ENCODE data around the gene IGSF5.
"Not testable (repeated sequence)": the region's sequence is repeated elsewhere in the genome, so short reads cannot be mapped to it uniquely, and the experiment has no call there.

Gene IGSF5

DNA sequence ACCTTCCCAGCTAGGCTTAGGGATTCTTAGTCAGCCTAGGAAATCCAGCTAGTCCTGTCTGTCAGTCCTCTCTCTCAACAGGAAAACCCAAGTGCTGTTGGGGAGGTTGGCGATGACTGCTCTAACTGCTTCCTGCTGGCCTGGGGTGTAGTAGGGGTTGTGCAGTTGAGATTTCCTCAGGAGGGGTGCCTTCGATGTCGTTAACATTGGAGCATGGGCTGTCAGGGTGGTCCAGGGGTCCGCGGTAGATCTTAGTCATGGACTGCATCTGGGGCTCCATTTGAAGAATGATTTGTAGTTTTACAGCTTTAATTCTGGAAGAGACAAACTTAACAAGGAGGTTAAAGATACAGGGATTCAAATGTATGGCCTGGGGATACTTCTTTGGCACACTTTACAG is 5.5 kb upstream of the IGSF5 start:
- DNase-seq (ENCODE audit: low spot score): not testable (repeated sequence)

DNA sequence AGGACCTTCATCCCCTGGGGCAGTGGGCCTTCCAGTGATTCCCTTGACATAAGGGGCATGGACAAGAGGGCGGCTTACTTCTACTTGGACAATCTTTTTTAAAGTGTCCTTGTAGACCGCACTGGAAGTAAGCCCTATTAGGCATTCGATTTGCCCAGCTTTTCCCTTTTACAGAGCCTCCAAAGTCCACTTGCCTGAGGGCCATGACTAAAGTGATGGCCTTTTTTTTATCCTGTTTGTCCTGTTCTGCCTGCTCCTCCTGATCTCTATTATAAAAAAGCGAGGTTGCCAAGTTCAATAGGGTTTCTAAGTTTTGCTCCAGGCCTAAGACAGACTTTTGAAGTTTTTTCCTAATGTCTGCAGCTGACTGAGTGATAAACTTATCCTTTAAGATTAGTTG is 2.4 kb upstream of the IGSF5 start:
- DNase-seq (ENCODE audit: low spot score): not testable (repeated sequence)

GRCh38 chr21:39745332-39745731 is 349 bp downstream of the IGSF5 start:
- not testable (repeated sequence) for DNase-seq (ENCODE audit: low spot score)

DNA sequence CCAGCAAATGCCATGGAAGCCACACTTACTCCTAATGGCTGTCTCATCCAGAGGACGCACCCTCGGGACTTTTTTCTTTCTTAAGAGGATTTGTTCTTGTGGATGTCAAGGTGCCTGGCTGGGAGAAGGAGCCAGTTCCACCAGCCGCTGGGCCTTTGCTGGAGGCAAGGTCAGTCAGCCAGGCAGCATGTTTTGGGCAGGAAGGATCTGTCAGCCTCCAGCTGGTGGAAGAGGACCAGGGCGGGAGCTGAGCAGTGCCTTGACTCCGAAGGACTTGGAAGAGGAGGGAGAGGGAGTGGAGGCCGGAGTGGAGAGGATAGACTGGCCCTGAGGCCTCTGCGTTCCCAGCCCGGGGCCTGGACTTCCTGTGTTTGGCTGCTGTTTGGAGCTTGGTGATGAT is 5.7 kb downstream of the IGSF5 start:
- DNase-seq (ENCODE audit: low spot score): no peak

- DNase-seq (ENCODE audit: low spot score): no peak
These were observed 9.8 kb downstream of the IGSF5 start for GRCh38 chr21:39754811-39755210.

- DNase-seq (ENCODE audit: low spot score): no peak
These were observed 11.3 kb downstream of the IGSF5 start for GRCh38 chr21:39756285-39756684.

DNA sequence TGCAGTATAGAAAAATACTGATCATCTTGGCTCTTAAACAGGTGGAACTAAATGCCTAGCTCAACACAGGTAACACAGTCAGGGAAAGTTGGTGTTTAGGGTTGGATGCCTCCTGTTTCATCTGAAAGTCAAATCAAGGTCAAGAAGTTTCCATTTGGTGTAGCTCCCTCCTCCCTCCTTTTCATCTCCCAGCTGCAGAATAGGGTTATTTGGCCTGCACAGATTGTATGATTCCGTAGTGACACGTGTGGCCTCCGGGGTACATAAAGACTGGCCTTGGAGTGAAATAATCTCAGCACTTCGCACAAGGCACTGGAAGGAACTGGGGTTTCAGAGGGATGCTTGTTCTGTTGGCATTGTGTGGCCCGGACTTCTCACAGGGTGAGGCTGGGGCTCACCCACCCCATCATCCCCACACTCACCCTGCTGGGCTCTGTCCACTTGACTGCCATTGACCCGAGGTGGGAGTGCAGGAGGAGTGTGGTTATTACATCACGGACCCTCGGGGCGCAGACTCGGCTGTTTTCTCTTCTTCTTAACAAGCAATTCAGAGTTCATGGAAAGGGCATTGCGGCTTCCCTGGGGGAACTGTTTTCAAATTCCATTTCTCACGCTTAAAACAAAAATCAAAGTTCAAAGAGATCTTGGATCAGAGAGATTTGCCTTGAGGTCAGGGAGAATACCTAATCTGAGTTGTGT is 18.4 kb downstream of the IGSF5 start:
- no peak for DNase-seq (ENCODE audit: low spot score)

DNA sequence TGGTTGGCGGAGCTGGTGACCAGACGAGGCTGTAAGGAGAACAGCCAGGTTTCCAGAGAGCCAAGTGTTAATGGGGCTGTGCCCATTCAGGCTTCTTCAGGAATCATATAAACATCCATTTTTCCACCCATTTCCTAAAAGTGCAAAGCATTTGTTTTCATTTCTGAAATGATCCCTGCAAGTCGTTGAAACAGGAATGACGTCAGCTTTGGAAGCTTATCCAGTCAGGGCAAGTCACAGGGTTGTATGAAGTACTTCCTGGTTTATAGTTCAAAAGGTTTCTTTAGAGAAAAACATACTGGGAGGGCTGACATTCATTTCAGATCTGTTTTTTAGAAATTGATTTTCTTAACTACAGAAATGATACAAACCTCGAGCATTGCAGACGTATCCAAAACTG is 29.2 kb downstream of the IGSF5 start:
- no peak for DNase-seq (ENCODE audit: low spot score)

- DNase-seq (ENCODE audit: low spot score): no peak
These were observed 30.8 kb downstream of the IGSF5 start for GRCh38 chr21:39775816-39776215.

DNA sequence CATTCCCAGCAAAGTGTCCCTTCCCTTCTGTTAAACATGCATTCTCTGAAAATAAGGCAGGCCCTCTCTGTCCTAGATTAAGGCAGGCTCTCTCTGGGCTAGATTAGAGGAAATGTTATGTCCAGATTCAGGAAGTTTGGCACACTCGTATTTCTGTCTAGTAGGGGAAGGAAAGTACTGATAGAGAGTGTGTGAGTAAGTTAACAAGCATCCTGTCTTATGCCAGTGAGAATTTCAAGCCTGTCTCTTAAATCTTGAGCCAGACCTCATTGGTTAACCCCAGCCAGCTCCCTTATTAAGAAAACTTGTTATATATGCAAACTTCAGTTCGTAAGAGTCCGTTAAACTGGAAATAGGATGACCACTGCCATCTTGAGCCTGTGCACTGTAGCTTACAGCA is 31.6 kb downstream of the IGSF5 start:
- DNase-seq (ENCODE audit: low spot score): no peak

GRCh38 chr21:39781331-39781730 is 36.3 kb downstream of the IGSF5 start:
- DNase-seq (ENCODE audit: low spot score): no peak

DNA sequence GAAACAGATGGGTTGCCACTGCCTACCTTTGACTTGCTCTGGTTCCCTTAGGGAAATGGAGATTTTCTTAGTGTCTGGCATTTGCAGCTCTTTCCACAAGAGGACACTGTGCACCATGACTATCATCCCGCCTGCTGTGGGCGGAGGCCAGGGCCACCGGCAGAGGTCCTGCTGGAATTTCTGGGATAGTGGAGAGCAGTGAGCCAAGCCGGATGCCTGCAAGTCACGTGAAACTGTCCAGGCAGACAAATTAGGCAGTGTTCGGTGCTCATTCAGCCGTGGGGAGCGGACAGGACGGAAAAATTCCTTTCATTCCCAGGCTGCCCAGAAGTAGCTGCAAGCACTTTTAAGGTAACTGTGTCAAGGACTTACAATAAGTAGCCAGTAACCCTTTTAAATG is 43.4 kb downstream of the IGSF5 start:
- peak; percentile 96 for DNase-seq (ENCODE audit: low spot score)

DNA sequence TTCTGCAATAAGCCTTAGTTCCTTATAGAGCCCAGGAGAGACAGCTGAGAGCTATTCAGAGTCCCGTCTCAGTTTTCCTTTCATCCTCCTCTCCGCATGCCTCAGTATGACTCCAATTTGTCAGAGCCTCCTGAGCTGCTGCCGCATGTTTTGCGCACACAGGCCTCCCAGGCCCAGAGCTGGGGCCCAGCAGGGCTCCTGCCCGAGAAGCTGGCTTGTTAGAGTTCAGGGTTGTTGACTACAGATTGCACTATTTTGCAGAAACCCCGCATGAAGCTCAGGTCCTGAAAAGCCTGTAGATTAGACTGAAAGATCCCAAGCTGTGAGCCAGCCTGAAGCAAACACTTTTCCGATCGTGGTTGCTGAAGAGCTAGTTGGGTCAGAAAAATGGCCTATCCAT is 51.5 kb downstream of the IGSF5 start:
- DNase-seq (ENCODE audit: low spot score): no peak

- DNase-seq (ENCODE audit: low spot score): no peak
These were observed 54.2 kb downstream of the IGSF5 start for GRCh38 chr21:39799178-39799577.

- DNase-seq (ENCODE audit: low spot score): no peak
These were observed 55.3 kb downstream of the IGSF5 start for GRCh38 chr21:39800311-39800710.

- no peak for DNase-seq (ENCODE audit: low spot score)
These were observed 57.2 kb downstream of the IGSF5 start for GRCh38 chr21:39802217-39802616.

DNA sequence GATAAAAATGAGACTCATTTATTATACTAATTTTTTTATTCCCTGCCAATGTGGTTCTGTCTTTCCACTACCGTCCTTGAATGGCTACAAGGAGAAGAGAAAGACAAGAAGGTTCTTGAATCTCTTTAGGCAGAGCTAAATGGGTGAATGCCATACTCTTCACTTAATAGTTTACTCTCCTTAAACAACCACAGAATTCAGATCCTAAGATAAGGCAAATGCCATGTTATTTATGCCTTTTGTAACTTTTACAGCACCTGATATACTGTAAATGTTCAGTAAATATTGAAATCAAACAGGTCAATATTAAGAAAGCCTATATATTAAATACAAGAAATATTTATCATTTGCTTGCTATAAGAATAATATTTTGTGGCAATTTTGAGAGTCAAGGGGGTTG is 58.4 kb downstream of the IGSF5 start:
- DNase-seq (ENCODE audit: low spot score): no peak

DNA sequence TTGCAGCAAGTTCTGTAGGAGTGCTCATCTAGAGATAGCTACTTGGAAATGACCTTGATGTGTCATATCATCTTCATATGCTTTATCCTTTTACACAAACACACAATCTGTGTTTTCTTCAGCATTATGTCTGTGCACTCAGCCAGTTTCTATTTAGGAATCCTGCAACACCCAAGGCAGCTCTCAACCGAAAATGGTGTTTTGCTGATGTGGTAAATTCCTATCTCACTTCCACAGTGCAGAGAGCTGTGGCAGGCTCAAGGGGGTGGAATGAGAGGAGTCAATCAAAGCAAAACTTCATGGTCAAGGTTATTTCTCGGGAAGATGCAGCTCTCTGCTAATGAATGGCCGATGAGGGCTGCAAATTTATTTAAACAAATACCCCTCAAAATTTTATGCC is 59.3 kb downstream of the IGSF5 start:
- no peak for DNase-seq (ENCODE audit: low spot score)

DNA sequence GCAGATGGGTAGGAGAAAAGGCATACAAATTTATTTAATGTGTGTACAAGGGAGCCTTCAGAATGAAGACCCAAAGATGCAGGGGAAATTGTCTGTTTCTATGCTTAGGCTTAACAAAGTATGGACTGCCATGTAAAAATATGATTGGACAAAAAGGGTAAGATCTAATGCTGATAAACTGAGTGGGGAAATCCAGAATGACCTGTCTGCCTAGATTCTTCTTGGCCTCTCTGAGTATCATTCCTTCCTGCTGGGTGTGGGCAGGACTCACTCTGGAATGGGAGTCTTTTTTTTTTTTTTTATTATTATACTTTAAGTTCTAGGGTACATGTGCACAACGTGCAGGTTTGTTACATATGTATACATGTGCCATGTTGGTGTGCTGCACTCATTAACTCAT is 61.0 kb downstream of the IGSF5 start:
- DNase-seq (ENCODE audit: low spot score): no peak

GRCh38 chr21:39807738-39808137 is 62.8 kb downstream of the IGSF5 start:
- DNase-seq (ENCODE audit: low spot score): no peak

GRCh38 chr21:39809936-39810335 is 65.0 kb downstream of the IGSF5 start:
- DNase-seq (ENCODE audit: low spot score): no peak

DNA sequence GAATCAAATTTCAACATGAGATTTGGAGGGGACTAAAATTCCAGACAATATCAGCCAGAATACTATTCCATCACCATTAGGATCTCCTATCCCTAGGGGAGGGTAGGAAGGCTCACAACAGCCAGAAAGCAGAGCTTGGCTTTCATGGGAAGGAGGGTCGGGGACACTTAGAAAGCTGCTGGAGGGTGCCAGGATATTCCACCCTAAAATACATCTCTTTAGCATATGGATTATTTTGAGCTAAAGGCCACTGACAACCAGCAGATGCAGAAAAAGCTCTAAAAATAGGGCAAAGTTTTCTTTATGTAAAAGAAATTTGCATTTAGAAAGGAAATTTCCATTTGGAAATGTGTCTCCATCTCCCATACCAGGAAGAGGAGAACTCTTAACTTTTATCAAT is 68.0 kb downstream of the IGSF5 start:
- no peak for DNase-seq (ENCODE audit: low spot score)

DNA sequence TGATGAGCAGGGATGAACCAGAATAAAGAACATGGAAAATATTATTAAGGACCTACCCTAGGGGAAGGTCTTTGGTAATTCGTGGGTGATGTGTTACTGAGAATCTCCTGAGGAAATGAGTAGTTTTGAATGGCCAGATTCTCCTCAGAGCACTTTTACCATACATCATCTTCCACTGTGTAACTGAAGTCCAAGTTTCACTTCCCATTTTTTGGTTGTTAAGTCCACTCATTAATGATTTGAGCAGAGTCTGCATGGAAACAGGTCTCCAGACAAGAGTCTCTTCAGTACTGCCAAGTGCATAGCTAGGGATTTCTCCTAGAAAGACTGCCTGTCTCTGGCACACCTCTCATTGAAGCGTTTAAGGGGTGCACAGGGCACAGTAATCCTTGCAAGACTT is 73.6 kb downstream of the IGSF5 start:
- no peak for DNase-seq (ENCODE audit: low spot score)

DNA sequence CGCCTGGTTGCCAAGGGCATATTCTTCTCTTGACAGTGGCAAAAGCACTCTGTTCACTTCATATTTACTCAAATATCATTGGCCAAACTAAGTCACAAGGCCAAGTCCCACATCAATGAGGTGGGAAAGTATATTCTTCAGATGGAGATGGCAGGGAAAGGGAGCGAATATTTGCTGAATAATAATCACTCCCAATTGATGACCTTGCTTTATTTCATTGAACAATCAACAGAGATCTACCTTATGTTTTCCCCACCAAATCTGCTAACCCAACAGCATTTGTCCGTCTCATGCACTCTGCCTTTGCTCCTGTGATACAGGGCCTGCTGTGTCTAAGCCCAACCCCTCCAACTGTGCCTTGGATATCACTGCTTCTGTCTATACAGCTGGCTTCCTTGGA is 77.1 kb downstream of the IGSF5 start:
- DNase-seq (ENCODE audit: low spot score): no peak

DNA sequence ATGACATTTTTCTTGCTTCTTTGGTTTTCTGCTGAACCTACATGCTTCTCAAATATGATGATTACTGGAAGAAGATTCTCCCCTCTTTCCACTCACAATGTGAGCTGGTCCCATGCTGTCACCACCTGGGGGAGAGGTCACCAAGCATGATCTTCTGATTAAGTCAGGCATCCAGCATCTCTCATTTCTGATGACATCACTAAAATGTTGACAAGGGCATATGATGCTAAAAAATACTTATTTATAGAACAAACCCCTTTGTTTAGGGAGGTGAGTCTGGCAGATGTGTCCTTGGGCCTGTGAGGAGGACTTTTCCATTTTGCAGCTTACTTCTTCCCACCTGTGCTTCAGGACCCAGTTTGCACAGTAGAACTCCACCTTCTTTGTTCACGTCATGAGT is 80.3 kb downstream of the IGSF5 start:
- no peak for DNase-seq (ENCODE audit: low spot score)
